Suppressor macrophage treated with lipopolysaccharide for 4 hours (primary cell): ENCODE measurements around the gene MYO1B.

Experiments
- DNase-seq: peaks from one replicate; pipeline ENCODE4 v3.0.0-alpha.2; 2020

Gene MYO1B

GRCh38 chr2:191245046-191245868, at the start of gene MYO1B:
Gene MYO1B (plus strand): TSS chr2:191245404. CDS start chr2:191276896, 31,492 bp downstream.
- DNase-seq = peak; percentile 47

- no peak for DNase-seq
Measured at GRCh38 chr2:191197096-191197495, 48.1 kb upstream of the MYO1B start.

- no peak for DNase-seq
Measured at GRCh38 chr2:191198271-191198670, 46.9 kb upstream of the MYO1B start.

GRCh38 chr2:191199929-191200512, 45.2 kb upstream of the MYO1B start:
- no peak for DNase-seq

- DNase-seq = no peak
Measured at GRCh38 chr2:191200910-191201309, 44.3 kb upstream of the MYO1B start.

- DNase-seq = peak; percentile 84
Measured at GRCh38 chr2:191202209-191202721, 42.9 kb upstream of the MYO1B start.

- peak; percentile 51 for DNase-seq
Measured at GRCh38 chr2:191202881-191203397, 42.3 kb upstream of the MYO1B start.

- DNase-seq = peak; percentile 75
Measured at GRCh38 chr2:191204433-191204832, 40.8 kb upstream of the MYO1B start.

- no peak for DNase-seq
Measured at GRCh38 chr2:191206613-191207471, 38.4 kb upstream of the MYO1B start.

GRCh38 chr2:191209340-191209739, 35.9 kb upstream of the MYO1B start:
- no peak for DNase-seq

- no peak for DNase-seq
Measured at GRCh38 chr2:191212119-191212518, 33.1 kb upstream of the MYO1B start.

- DNase-seq = no peak
Measured at GRCh38 chr2:191213333-191213732, 31.9 kb upstream of the MYO1B start.

- no peak for DNase-seq
Measured at GRCh38 chr2:191215230-191215629, 30.0 kb upstream of the MYO1B start.

GRCh38 chr2:191215666-191216065, 29.5 kb upstream of the MYO1B start:
- DNase-seq = no peak

- peak; percentile 16 for DNase-seq
Measured at GRCh38 chr2:191217580-191217979, 27.6 kb upstream of the MYO1B start.

GRCh38 chr2:191218292-191218898, 26.8 kb upstream of the MYO1B start:
- peak; percentile 70 for DNase-seq

- no peak for DNase-seq
Measured at GRCh38 chr2:191220671-191221070, 24.5 kb upstream of the MYO1B start.

GRCh38 chr2:191221666-191222065, 23.5 kb upstream of the MYO1B start:
- no peak for DNase-seq

- no peak for DNase-seq
Measured at GRCh38 chr2:191222507-191222906, 22.7 kb upstream of the MYO1B start.

- no peak for DNase-seq
Measured at GRCh38 chr2:191222952-191223351, 22.3 kb upstream of the MYO1B start.

- DNase-seq = no peak
Measured at GRCh38 chr2:191225126-191225525, 20.1 kb upstream of the MYO1B start.

- DNase-seq = no peak
Measured at GRCh38 chr2:191225690-191226089, 19.5 kb upstream of the MYO1B start.

GRCh38 chr2:191226196-191226595, 19.0 kb upstream of the MYO1B start:
- DNase-seq = no peak
